Measurements from ENCODE around the gene SORT1. TPM values are rescaled to one million over a fixed set of nuclear protein-coding genes. Genes with fewer than 3 reads are reported as not detected.

The SORT1 gene
- total RNA-seq, 4 donors from 2014 or later: 55.8 to 79.2 (median 68.3) TPM

DNA sequence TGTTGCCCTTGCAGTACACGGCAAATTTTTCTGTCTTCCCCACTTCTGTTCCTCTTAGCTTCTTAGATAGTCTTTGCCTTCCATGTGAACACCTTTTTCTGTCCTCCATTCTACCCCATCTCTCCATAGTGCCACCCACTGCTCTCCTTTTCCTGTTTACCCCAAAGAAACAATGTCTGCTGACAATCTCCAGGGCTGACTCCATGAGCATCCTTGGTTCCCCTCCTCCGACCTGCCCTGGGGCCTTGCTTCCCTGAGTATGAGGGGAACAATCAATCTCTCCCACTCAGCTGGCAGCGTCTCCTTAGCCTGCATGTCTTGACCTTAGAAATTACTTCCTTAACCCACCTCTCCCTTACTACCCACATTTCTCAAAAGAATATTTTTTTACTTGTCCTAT is 78.6 kb downstream of the SORT1 start:
- DNase-seq (ENCODE audit: low spot score): no peak
- TF ChIP-seq, protein P1, sequence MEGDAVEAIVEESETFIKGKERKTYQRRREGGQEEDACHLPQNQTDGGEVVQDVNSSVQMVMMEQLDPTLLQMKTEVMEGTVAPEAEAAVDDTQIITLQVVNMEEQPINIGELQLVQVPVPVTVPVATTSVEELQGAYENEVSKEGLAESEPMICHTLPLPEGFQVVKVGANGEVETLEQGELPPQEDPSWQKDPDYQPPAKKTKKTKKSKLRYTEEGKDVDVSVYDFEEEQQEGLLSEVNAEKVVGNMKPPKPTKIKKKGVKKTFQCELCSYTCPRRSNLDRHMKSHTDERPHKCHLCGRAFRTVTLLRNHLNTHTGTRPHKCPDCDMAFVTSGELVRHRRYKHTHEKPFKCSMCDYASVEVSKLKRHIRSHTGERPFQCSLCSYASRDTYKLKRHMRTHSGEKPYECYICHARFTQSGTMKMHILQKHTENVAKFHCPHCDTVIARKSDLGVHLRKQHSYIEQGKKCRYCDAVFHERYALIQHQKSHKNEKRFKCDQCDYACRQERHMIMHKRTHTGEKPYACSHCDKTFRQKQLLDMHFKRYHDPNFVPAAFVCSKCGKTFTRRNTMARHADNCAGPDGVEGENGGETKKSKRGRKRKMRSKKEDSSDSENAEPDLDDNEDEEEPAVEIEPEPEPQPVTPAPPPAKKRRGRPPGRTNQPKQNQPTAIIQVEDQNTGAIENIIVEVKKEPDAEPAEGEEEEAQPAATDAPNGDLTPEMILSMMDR (IDR thresholded peaks at IDR 0.05): no peak
- no peak for ATAC-seq (ENCODE audit: low FRiP score)

DNA sequence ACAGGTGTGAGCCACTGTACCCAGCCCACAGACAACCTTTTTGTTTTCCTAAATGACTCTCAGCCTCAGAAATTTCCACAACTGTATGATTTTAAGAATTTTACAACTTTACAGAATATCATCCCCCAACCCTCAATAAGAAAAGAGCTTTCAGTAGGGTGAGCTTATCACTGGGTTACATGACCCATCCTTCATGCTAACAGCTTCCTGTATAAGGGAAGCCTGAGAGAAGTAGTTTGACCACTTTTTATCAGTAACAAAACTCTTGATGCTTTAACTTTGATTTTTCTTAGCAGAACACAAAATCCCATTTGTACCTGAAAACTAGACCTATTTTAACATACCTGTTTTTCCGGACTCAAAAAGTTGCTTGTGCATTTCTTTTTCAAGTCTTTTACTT is 81.2 kb downstream of the SORT1 start:
- no peak for DNase-seq (ENCODE audit: low spot score)
- no peak for ATAC-seq (ENCODE audit: low FRiP score)
- TF ChIP-seq, protein P1 (IDR thresholded peaks at IDR 0.05): no peak

DNA sequence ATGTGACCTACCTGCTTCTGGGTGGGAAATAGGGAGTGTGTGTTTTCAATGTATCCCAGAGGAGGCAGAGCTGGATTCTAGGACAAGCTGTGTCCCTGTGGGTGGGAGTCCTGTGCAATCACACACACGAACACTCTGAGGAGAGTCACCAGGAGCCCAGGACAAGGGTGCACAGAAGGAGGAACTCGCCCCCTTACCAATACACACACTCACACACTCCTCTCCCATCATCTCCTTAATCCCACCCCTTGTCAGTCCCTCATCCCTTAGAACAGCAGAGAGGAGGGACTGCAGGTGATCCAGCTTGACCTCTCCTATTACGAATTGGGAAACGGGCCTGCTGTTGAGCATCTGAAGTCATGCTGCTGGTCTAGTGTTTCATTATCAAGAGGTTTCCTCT is 82.4 kb downstream of the SORT1 start:
- no peak for ATAC-seq (ENCODE audit: low FRiP score)
- DNase-seq (ENCODE audit: low spot score): no peak
- TF ChIP-seq, protein P1 (IDR thresholded peaks at IDR 0.05): no peak

DNA sequence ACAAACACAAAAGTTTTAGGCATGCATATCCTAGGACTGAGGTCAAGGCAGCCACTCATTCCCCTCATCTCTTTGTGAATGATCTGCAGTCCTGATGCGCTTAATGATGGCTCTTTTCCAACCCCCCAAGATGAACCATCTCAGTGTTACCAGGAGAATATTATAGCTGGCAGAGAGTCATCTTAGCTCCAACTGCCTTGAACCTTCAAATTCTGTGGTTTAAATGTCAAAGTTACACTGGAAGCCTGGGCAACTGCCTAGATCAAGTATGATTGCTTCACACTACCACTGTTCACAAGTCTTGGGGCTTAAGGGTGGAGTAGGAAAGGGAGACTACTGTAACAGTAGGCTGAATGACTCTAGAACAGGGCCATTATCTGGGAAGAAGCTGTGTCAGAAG is 82.9 kb downstream of the SORT1 start:
- DNase-seq (ENCODE audit: low spot score) (no peak), ATAC-seq (ENCODE audit: low FRiP score) (no peak)
- TF ChIP-seq, protein P1 (IDR thresholded peaks at IDR 0.05): no peak

DNA sequence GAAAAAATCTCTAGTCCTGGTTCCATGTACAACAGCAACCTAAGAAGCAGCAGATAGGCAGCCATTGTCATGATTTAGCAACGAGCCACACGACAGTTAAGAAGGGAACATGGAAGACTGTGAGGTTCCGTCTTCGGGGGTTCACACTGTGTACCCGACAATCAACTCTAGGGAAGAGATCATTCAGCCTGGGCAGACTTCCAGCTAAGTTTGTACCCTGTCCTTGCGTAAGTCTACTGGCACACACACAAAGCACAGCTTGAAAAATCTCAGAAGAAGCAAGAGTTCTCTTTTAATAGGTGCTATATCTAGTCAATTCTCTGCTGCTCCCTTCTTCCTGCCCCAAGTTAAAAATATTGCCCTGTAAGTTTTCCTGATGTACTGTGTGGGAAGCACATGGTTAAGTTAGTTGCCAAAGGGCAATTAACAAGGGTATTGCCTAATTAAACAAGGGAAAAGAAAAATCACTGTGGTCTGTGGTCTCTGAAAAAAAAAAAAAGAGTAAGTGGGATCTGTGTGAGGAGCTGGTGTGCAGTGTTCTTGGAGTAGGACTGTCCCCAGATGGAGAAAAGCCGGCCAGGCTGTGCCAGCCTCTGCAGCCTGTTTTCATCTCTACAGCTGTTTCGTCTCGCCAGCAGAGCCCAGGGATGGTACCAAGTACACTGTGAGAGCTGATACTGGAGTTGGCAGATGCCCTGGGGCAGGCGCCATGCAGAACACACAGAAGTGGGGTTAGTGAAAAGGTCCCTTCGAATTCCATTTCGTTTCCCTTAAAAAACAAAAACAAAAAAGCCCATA is 84.5 kb downstream of the SORT1 start:
- no peak for ATAC-seq (ENCODE audit: low FRiP score)
- TF ChIP-seq, protein P1 (IDR thresholded peaks at IDR 0.05): no peak
- no peak for DNase-seq (ENCODE audit: low spot score)

DNA sequence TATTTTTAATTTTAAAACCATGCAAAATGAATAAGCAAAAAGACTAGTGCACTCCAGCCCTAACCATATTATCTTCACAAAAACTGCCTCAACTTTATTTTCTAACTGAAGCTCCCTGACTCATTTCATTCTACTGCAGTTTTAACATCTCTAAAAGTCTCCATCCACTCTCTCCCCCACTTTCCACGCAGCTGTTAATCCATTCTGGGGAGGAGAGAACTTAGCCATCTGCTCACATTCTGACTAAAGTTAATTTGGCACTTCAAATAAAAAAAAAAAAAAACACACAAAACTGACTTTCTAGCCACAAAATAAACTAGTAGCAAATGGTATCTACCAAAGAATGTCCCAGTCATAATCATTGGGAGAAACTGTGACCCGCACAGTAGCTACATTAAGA is 85.5 kb downstream of the SORT1 start:
- TF ChIP-seq, protein P1 (IDR thresholded peaks at IDR 0.05): no peak
- no peak for ATAC-seq (ENCODE audit: low FRiP score)
- no peak for DNase-seq (ENCODE audit: low spot score)

DNA sequence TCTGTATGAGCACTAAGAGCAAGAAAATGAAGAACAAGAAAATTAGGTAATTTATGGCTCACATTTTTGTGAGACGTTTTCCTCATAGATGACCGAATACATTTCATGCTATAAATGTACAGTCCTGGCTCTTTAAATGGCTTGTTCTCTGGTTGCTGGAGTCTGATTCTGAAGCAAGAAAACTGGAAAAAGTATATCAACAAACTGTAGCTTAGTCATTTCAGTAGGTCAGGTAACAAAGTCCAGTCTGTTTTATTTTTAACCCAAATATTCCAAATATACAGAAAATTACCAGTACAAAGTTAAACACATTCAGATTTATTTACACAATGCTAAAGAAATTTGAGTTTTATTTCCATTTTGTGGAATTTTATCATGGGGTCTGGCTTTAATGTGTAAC is 88.4 kb downstream of the SORT1 start:
- DNase-seq (ENCODE audit: low spot score): no peak
- TF ChIP-seq, protein P1 (IDR thresholded peaks at IDR 0.05): no peak
- ATAC-seq (ENCODE audit: low FRiP score): no peak

All from omental fat pad (tissue), 4 donors.